ENCODE measurements around the gene DNAJB5. TPM values are rescaled to one million over a fixed set of nuclear protein-coding genes. Genes with fewer than 3 reads are reported as not detected.

Gene DNAJB5
- total RNA-seq, 2 donors from 2014 or later = 1.6 to 8.5 TPM

DNA sequence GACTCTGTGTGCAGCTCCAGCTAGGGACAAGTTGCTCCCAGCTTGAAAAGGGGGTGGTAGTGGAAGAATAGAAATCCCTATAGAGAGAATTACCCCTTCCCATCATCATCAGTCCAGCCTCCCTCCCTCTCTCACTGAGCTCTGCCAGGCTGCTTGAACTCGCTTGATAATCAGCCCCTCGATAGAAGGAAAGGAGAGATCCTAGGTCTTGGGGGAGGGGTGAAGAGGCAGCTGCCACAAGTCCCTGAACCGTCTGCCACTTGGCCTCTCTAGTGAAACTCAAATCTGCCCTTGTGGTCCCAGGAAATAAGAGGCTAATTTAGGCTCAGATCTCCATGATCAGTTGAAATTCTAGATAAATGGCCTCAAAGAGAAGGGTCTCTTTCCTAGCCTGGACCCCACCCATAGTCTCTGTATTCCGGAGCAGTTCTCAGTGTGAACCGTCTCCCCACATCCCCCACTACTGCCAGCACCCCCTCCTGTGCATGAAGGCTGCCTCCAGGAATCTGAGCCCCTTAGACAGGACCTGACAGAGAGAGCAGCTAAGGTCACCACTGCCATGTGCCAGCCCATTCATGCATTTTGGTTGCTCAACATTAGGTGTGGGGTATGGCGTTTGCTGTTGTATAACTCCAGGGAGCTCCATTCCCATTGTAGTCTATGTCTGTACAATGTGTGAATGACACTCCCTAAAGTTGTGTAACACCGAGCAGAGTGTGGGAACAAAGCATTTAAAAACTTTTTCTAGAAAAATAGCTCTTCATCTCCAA is 5.5 kb downstream of the DNAJB5 start:
- Histone ChIP-seq H3K36me3 (no peaks in the 10 kb centered on the region), H3K9me3 (no peaks in the 10 kb centered on the region), H3K9ac (ENCODE audit: low read depth in 2 of 2, low read length in 2 of 2) (peak overlapping the region in 1 of 2 donors; percentile 1), H3K4me1 (no peaks in the 10 kb centered on the region), H3K27me3 (no peaks in the 10 kb centered on the region), H3K4me3 (no peak overlapping the region), H3K27ac (peak overlapping the region; percentile 72)
- intact Hi-C loops (cut with DNase I) = no loop called here
- TF ChIP-seq CTCF (IDR thresholded peaks at IDR 0.05) = no peak
- no peak for DNase-seq

DNA sequence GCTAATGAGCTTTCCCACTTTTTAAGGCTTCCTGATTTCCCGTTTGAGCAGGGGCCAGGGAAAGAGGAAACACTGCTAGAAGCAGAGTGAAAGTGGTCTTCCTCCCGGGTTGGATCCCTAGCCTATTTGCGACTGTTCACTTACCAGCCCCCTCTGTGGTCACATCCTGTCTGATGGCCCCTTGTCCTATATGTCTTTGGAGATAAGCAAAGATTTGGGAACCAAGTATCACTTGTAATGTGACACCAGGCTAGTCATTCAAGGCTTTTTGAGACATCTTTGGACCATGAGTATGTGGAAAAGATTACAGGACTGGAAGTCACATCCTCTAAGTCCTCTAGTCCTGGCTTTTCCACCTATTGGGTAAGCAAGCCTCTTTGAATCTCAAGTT is 6.1 kb downstream of the DNAJB5 start:
- TF ChIP-seq CTCF (IDR thresholded peaks at IDR 0.05) = no peak
- DNase-seq = no peak
- H3K27ac ChIP-seq = no peak overlapping the region
- no peaks in the 10 kb centered on the region for H3K4me1 ChIP-seq
- H3K36me3 ChIP-seq = no peaks in the 10 kb centered on the region
- H3K9ac ChIP-seq (ENCODE audit: low read depth in 2 of 2, low read length in 2 of 2) = no peak overlapping the region
- H3K9me3 ChIP-seq = no peaks in the 10 kb centered on the region
- intact Hi-C loops (cut with DNase I) = no loop called here
- H3K27me3 ChIP-seq = no peaks in the 10 kb centered on the region
- H3K4me3 ChIP-seq = no peak overlapping the region

GRCh38 chr9:34996181-34996904 is 6.8 kb downstream of the DNAJB5 start:
- no peaks in the 10 kb centered on the region for H3K9me3 ChIP-seq
- no peaks in the 10 kb centered on the region for H3K4me1 ChIP-seq
- no peak for DNase-seq
- no peak overlapping the region for H3K27ac ChIP-seq
- H3K36me3 ChIP-seq = no peaks in the 10 kb centered on the region
- no peak for TF ChIP-seq CTCF (IDR thresholded peaks at IDR 0.05)
- no peak overlapping the region for H3K9ac ChIP-seq (ENCODE audit: low read depth in 2 of 2, low read length in 2 of 2)
- intact Hi-C loops (cut with DNase I) = no loop called here
- no peak overlapping the region for H3K4me3 ChIP-seq
- H3K27me3 ChIP-seq = no peaks in the 10 kb centered on the region

GRCh38 chr9:34996905-34997279 is 7.3 kb downstream of the DNAJB5 start:
- no peaks in the 10 kb centered on the region for H3K36me3 ChIP-seq
- DNase-seq = no peak
- H3K9me3 ChIP-seq = no peaks in the 10 kb centered on the region
- no peak overlapping the region for H3K9ac ChIP-seq (ENCODE audit: low read depth in 2 of 2, low read length in 2 of 2)
- no peaks in the 10 kb centered on the region for H3K4me1 ChIP-seq
- TF ChIP-seq CTCF (IDR thresholded peaks at IDR 0.05) = no peak
- H3K27ac ChIP-seq = no peak overlapping the region
- no peak overlapping the region for H3K4me3 ChIP-seq
- H3K27me3 ChIP-seq = no peaks in the 10 kb centered on the region
- intact Hi-C loops (cut with DNase I) = no loop called here

GRCh38 chr9:34997379-34997781 is 7.8 kb downstream of the DNAJB5 start:
- H3K27me3 ChIP-seq = no peaks in the 10 kb centered on the region
- H3K4me3 ChIP-seq = no peak overlapping the region
- H3K9ac ChIP-seq (ENCODE audit: low read depth in 2 of 2, low read length in 2 of 2) = no peak overlapping the region
- no peaks in the 10 kb centered on the region for H3K36me3 ChIP-seq
- no peak for TF ChIP-seq CTCF (IDR thresholded peaks at IDR 0.05)
- DNase-seq = no peak
- H3K9me3 ChIP-seq = no peaks in the 10 kb centered on the region
- no peaks in the 10 kb centered on the region for H3K4me1 ChIP-seq
- intact Hi-C loops (cut with DNase I) = no loop called here
- no peak overlapping the region for H3K27ac ChIP-seq

Data from colonic mucosa (tissue), 4 donors.